Upper lobe of left lung (tissue), 4 donors: ENCODE data around the gene SFXN4.

Experiments
- EP300 ChIP-seq, 4 donors: sonication (generic); formaldehyde crosslinking; IDR thresholded peaks; one replicate each; pipeline ENCODE4 v1.5.1; 2017; ENCODE audit warnings: antibody characterized with exemption in 4 of 4, control low read depth in 2 of 4
- POLR2A ChIP-seq, 4 donors: fragments of 450-650 bp; IDR thresholded peaks; one replicate each; pipeline ENCODE4 v1.5.1; 2016 to 2017; ENCODE audit warnings: antibody characterized with exemption in 4 of 4, mild to moderate bottlenecking in 2 of 4
- POLR2AphosphoS5 ChIP-seq, 2 donors: sonication (generic); formaldehyde crosslinking; IDR thresholded peaks; one replicate each; pipeline ENCODE4 v1.5.1; 2017; ENCODE audit warnings: antibody characterized with exemption in 2 of 2
- TF ChIP-seq, protein P1 (sequence below), 6 experiments: fragments of 450-650 bp in 4 of 6; fragments of 200-600 bp in 2 of 6; sonication (generic) in 2 of 6; IDR thresholded peaks; one replicate each; pipeline ENCODE4 v1.5.1; 2016 to 2019; ENCODE audit warnings: antibody characterized with exemption in 6 of 6

- TF ChIP-seq, protein P1, sequence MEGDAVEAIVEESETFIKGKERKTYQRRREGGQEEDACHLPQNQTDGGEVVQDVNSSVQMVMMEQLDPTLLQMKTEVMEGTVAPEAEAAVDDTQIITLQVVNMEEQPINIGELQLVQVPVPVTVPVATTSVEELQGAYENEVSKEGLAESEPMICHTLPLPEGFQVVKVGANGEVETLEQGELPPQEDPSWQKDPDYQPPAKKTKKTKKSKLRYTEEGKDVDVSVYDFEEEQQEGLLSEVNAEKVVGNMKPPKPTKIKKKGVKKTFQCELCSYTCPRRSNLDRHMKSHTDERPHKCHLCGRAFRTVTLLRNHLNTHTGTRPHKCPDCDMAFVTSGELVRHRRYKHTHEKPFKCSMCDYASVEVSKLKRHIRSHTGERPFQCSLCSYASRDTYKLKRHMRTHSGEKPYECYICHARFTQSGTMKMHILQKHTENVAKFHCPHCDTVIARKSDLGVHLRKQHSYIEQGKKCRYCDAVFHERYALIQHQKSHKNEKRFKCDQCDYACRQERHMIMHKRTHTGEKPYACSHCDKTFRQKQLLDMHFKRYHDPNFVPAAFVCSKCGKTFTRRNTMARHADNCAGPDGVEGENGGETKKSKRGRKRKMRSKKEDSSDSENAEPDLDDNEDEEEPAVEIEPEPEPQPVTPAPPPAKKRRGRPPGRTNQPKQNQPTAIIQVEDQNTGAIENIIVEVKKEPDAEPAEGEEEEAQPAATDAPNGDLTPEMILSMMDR (IDR thresholded peaks at IDR 0.05), result no peak
- no peak for TF ChIP-seq POLR2AphosphoS5 (IDR thresholded peaks at IDR 0.05)
- TF ChIP-seq EP300 (IDR thresholded peaks at IDR 0.05), result no peak
- TF ChIP-seq POLR2A (IDR thresholded peaks at IDR 0.05), result no peak
Observed at GRCh38 chr10:119177708-119178371, 12.3 kb upstream of the SFXN4 start.
